Prostate gland (tissue), 2 donors: ENCODE results near the gene NFIC. TPM values are rescaled to one million over a fixed set of nuclear protein-coding genes. Genes with fewer than 3 reads are reported as not detected.
A peak's percentile ranks its signal among the peaks of the same experiment; 100 is the strongest.

Experiments used
- DNase-seq: peaks from one replicate; pipeline ENCODE4 v3.0.0-alpha.2; 2019; ENCODE audit warnings: low spot score
- H3K27ac ChIP-seq, 2 donors: fragments of 200-600 bp; sonication (generic); 2 replicates each; pipeline ENCODE4 v1.5.1; 2017 to 2019
- H3K27me3 ChIP-seq: fragments of 200-600 bp; sonication (generic); replicated peaks from 2 replicates; pipeline ENCODE4 v1.5.1; 2019; ENCODE audit not compliant: insufficient read depth
- H3K36me3 ChIP-seq, 2 donors: fragments of 200-600 bp; sonication (generic); 1 replicate in 1 of 2; 2 replicates in 1 of 2; pipeline versions ENCODE4 v1.5.1 to v1.8.1; 2017 to 2019
- H3K4me1 ChIP-seq: fragments of 200-600 bp; sonication (generic); replicated peaks from 2 replicates; pipeline ENCODE4 v1.5.1; 2019
- H3K4me3 ChIP-seq, 2 donors: fragments of 200-600 bp; sonication (generic); 2 replicates each; pipeline ENCODE4 v1.5.1; 2017 to 2019
- H3K9me3 ChIP-seq: fragments of 200-600 bp; sonication (generic); 2 replicates; pipeline ENCODE4 v1.5.1; 2017
- POLR2A ChIP-seq: fragments of 450-650 bp; IDR thresholded peaks from one replicate; pipeline ENCODE4 v1.6.1; 2016; ENCODE audit warnings: antibody characterized with exemption, mild to moderate bottlenecking
- POLR2AphosphoS5 ChIP-seq: sonication (generic); formaldehyde crosslinking; IDR thresholded peaks from one replicate; pipeline ENCODE4 v1.6.1; 2017; ENCODE audit warnings: antibody characterized with exemption
- WGBS: methylation state at CpG from one replicate; pipeline ENCODE4 v1.1.5; 2018; 5-methylcytosine and 5-hydroxymethylcytosine counted together
- intact Hi-C: fragments of 100-400 bp; cut with DNase I; formaldehyde crosslinking; loops from one replicate; pipeline ENCODE4 v1.14.2; 2022
- total RNA-seq, 2 donors: library from RNA; depleted of rRNA; stranded (reverse); fragments of >200 nt; gene quantifications; one replicate each; pipeline ENCODE4 v1.1.0, GENCODE V29; 2016
- TF ChIP-seq, protein P1 (sequence below), 4 experiments: fragments of 200-600 bp in 2 of 4; fragments of 450-650 bp in 2 of 4; sonication (generic) in 2 of 4; IDR thresholded peaks; 1 replicate in 3 of 4; 2 replicates in 1 of 4; pipeline ENCODE4 v1.5.1; 2016 to 2019; ENCODE audit warnings: antibody characterized with exemption in 4 of 4, mild to moderate bottlenecking in 2 of 4, moderate library complexity in 2 of 4

The NFIC gene
- total RNA-seq, result 100 to 1,000 TPM; 160 to 168 TPM

DNA sequence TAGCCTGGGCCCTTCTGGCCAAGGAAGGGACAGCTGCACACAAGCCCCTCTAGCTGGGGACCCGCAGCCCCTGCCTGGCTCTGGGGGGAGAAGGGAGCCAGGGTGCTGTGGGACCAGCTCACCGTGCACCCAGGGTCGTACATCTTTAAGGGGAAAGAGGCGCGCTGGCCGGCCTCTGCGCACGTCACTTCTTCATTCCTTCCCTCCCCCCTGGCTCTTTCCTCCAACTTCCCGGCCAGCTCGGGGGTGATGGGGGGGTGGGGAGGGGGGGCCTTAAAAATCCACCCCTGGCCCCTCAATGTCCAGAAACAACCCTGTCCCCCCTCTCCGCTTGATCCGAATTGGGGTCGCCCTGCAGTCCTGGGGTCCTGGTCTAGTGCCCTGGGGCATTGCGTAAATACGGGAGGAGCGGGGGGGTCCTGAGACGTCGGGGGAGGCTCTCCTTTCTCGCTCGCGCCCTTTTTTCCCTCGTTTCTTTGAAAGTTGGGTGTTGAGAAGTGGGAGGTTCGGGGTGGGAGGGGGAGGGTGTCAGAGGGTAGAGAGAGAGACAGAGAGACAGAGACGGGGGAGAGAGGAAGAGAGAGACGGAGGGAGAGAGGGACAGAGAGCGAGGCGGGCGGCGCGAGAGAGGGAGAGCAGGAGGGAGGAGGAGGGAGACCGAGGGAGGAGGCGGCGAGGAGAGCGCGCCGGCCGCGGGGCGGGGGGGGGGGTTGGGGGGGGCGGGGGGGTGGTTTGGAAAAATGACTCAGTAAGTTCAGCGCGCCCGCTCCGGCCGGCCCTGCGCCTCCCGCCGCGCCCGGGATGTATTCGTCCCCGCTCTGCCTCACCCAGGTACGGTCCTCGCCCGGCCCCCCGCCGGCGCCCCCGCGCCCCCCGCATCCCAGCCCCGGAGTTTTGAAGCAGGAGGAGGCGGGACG lies at the start of gene NFIC:
Gene NFIC, plus strand, starts transcription at position 748 of the 917 bp plus-strand sequence. Its CDS starts 54 bp downstream, at position 802.
- TF ChIP-seq POLR2A, result peak; percentile 24
- TF ChIP-seq, protein P1, sequence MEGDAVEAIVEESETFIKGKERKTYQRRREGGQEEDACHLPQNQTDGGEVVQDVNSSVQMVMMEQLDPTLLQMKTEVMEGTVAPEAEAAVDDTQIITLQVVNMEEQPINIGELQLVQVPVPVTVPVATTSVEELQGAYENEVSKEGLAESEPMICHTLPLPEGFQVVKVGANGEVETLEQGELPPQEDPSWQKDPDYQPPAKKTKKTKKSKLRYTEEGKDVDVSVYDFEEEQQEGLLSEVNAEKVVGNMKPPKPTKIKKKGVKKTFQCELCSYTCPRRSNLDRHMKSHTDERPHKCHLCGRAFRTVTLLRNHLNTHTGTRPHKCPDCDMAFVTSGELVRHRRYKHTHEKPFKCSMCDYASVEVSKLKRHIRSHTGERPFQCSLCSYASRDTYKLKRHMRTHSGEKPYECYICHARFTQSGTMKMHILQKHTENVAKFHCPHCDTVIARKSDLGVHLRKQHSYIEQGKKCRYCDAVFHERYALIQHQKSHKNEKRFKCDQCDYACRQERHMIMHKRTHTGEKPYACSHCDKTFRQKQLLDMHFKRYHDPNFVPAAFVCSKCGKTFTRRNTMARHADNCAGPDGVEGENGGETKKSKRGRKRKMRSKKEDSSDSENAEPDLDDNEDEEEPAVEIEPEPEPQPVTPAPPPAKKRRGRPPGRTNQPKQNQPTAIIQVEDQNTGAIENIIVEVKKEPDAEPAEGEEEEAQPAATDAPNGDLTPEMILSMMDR (IDR thresholded peaks at IDR 0.05), result no peak
- peak; percentile 35 for TF ChIP-seq POLR2AphosphoS5
- Histone ChIP-seq H3K27me3 (no peaks in the 10 kb centered on the region), H3K9me3 (no peaks in the 10 kb centered on the region), H3K36me3 (no peaks in the 10 kb centered on the region), H3K4me3 (peak within 1 kb of the TSS; percentile 79 to 99), H3K4me1 (peaks cover 30% of the 10 kb centered on the region), H3K27ac (peak within 1 kb of the TSS; percentile 96 to 100)
- peak; percentile 70 for DNase-seq
- under 1% methylated on average over 53 of the region's 64 CpGs for WGBS
- intact Hi-C loops, result loop anchor here (5.0 kb wide), 1 partner anchor 41 kb away; no protein-coding TSS in a partner anchor

DNA sequence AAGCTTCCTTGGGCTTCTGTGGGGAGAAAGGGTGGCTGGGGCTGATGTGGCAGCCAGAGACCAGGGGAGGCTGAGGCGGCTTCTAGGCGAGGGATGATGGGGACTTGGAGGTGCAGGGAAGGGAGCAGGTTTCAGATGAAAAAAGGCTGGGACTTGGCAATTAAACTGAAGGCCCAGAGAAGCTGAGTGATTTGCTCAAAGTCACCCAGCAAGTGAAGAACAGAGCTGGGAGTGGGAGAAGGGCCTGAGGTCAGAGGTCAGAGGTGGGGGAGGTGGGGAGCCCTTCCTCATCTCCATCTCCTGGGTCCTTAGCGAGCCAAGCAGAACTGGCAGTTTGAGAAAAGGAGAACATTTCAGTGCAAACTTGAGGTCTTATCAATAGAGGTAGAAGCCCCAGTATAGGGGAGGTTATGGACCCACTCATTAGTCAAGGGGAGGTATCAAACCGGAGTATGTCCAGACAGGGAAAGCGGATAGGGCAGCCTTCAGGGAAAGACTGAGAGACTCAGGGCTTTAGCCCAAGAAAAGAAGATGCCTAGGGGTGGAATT lies 49.6 kb upstream of the NFIC start:
- intact Hi-C loops, result no loop called here
- H3K27ac ChIP-seq, result no peak overlapping the region
- H3K36me3 ChIP-seq, result no peaks in the 10 kb centered on the region
- 79% methylated on average over 5 of the region's 5 CpGs for WGBS
- peaks cover 10% of the 10 kb centered on the region for H3K27me3 ChIP-seq
- DNase-seq, result no peak
- H3K4me3 ChIP-seq, result no peak overlapping the region
- H3K9me3 ChIP-seq, result no peaks in the 10 kb centered on the region
- H3K4me1 ChIP-seq, result no peaks in the 10 kb centered on the region
- TF ChIP-seq POLR2A, result no peak
- TF ChIP-seq, protein P1 (IDR thresholded peaks at IDR 0.05), result no peak

DNA sequence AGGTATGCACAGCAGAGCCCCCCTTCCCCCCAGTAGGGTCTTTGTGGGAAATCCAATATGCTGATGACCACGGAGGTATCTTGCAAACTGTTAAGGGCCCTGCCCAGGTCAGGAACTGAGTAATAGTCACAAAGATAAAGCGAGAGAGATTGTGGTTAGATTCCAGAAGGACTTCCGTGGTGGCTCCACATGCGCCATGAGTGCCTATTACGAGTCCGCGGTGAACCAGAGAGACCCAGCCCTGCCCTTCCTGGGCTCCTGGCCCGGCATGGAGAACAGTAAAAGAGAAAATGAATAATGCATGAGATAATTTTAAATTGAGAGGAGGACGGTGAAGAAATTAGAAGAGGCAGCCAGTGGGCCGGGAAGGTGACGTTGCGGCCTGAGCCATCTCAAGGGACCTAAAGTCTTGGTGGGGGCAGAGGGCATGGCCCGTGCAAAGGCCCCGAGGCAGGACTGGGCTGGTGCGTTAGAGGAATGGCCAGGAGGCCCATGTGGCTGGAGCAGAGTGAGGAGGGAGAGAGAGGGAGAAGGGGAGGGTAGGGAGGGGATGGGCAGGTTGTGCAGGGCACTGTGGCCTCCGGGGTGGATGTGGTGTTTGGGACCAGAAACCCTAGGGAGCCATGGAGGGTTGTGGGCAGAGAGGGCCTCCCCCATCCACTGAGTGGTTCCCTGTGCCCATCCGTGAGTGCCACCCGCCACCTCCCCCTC lies 46.6 kb upstream of the NFIC start:
- H3K36me3 ChIP-seq, result no peaks in the 10 kb centered on the region
- H3K4me1 ChIP-seq, result no peaks in the 10 kb centered on the region
- 48% methylated on average over 18 of the region's 18 CpGs for WGBS
- H3K27ac ChIP-seq, result no peak overlapping the region
- intact Hi-C loops, result no loop called here
- TF ChIP-seq, protein P1 (IDR thresholded peaks at IDR 0.05), result no peak
- TF ChIP-seq POLR2A (no peak), POLR2AphosphoS5 (no peak)
- H3K27me3 ChIP-seq, result peaks cover 3% of the 10 kb centered on the region
- no peak overlapping the region for H3K4me3 ChIP-seq
- no peak for DNase-seq
- no peaks in the 10 kb centered on the region for H3K9me3 ChIP-seq

DNA sequence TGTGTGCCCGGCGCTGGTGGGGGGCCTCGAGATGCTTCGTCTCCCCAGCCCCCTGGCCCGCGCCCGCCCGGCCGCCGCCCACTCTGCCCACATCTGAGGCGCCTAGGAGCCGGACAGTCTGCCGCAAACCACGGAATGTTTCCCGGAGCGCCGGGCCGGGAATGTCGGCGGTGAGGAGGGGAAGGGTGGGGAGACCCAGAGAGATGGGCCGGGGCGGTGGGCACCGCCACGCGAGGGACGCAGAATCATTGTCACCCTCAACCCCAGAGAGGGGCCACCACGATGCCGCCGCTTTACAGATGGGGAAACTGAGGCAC lies 46.1 kb upstream of the NFIC start:
- Histone ChIP-seq H3K4me1 (no peaks in the 10 kb centered on the region), H3K4me3 (no peak overlapping the region), H3K9me3 (no peaks in the 10 kb centered on the region), H3K36me3 (no peaks in the 10 kb centered on the region), H3K27me3 (peaks cover 3% of the 10 kb centered on the region), H3K27ac (no peak overlapping the region)
- DNase-seq, result no peak
- TF ChIP-seq POLR2A, result no peak
- TF ChIP-seq, protein P1 (IDR thresholded peaks at IDR 0.05), result no peak
- no peak for TF ChIP-seq POLR2AphosphoS5
- WGBS, result 31% methylated on average over 25 of the region's 29 CpGs
- intact Hi-C loops, result no loop called here
